ENCODE data around the gene CFAP97.

The CFAP97 gene

GRCh38 chr4:185244763-185245162, 41.0 kb upstream of the CFAP97 start:
- TF ChIP-seq POLR2AphosphoS5 (IDR thresholded peaks at IDR 0.05; ENCODE audit: low read depth, low read length), result no peak
- TF ChIP-seq FOXP2 (optimal IDR thresholded peaks at IDR 0.05; ENCODE audit: borderline replicate concordance, extremely low read depth, extremely low read length, insufficient read depth), result no peak
- no peak for TF ChIP-seq REST (IDR thresholded peaks at IDR 0.05; ENCODE audit: insufficient read depth in 1 of 2, low read depth in 2 of 2, low read length in 2 of 2)
- no peak for TF ChIP-seq TAF1 (IDR thresholded peaks at IDR 0.05; ENCODE audit: borderline replicate concordance, insufficient read depth, low read length)
- no peak for TF ChIP-seq SIN3A (IDR thresholded peaks at IDR 0.05; ENCODE audit: borderline replicate concordance, insufficient read depth, low read length)

- TF ChIP-seq REST (IDR thresholded peaks at IDR 0.05; ENCODE audit: insufficient read depth in 1 of 2, low read depth in 2 of 2, low read length in 2 of 2) (no peak), POLR2AphosphoS5 (IDR thresholded peaks at IDR 0.05; ENCODE audit: low read depth, low read length) (no peak), TAF1 (IDR thresholded peaks at IDR 0.05; ENCODE audit: borderline replicate concordance, insufficient read depth, low read length) (no peak), SIN3A (IDR thresholded peaks at IDR 0.05; ENCODE audit: borderline replicate concordance, insufficient read depth, low read length) (no peak), FOXP2 (optimal IDR thresholded peaks at IDR 0.05; ENCODE audit: borderline replicate concordance, extremely low read depth, extremely low read length, insufficient read depth) (no peak)
Observed at GRCh38 chr4:185243879-185244278, 40.1 kb upstream of the CFAP97 start.

GRCh38 chr4:185242749-185243533, 39.1 kb upstream of the CFAP97 start:
- TF ChIP-seq SIN3A (IDR thresholded peaks at IDR 0.05; ENCODE audit: borderline replicate concordance, insufficient read depth, low read length) (no peak), REST (IDR thresholded peaks at IDR 0.05; ENCODE audit: insufficient read depth in 1 of 2, low read depth in 2 of 2, low read length in 2 of 2) (no peak), POLR2AphosphoS5 (IDR thresholded peaks at IDR 0.05; ENCODE audit: low read depth, low read length) (no peak), FOXP2 (optimal IDR thresholded peaks at IDR 0.05; ENCODE audit: borderline replicate concordance, extremely low read depth, extremely low read length, insufficient read depth) (no peak), TAF1 (IDR thresholded peaks at IDR 0.05; ENCODE audit: borderline replicate concordance, insufficient read depth, low read length) (no peak)

GRCh38 chr4:185238750-185239149, 35.0 kb upstream of the CFAP97 start:
- TF ChIP-seq TAF1 (IDR thresholded peaks at IDR 0.05; ENCODE audit: borderline replicate concordance, insufficient read depth, low read length), result no peak

- TF ChIP-seq TAF1 (IDR thresholded peaks at IDR 0.05; ENCODE audit: borderline replicate concordance, insufficient read depth, low read length) (no peak), REST (IDR thresholded peaks at IDR 0.05; ENCODE audit: insufficient read depth in 1 of 2, low read depth in 2 of 2, low read length in 2 of 2) (no peak), FOXP2 (optimal IDR thresholded peaks at IDR 0.05; ENCODE audit: borderline replicate concordance, extremely low read depth, extremely low read length, insufficient read depth) (no peak), POLR2AphosphoS5 (IDR thresholded peaks at IDR 0.05; ENCODE audit: low read depth, low read length) (no peak), SIN3A (IDR thresholded peaks at IDR 0.05; ENCODE audit: borderline replicate concordance, insufficient read depth, low read length) (no peak)
Observed at GRCh38 chr4:185238215-185238681, 34.4 kb upstream of the CFAP97 start.
